ENCODE results near the gene TUBGCP3.

The TUBGCP3 gene

GRCh38 chr13:112624040-112624439 lies 36.1 kb upstream of the TUBGCP3 start:
- Histone ChIP-seq H3K4me3 (no peak overlapping the region), H3K27ac (no peak overlapping the region)
- no peak for DNase-seq (ENCODE audit: low spot score)
- TF ChIP-seq CTCF (IDR thresholded peaks at IDR 0.05): no peak

- TF ChIP-seq CTCF (IDR thresholded peaks at IDR 0.05): no peak
- Histone ChIP-seq H3K4me3 (no peak overlapping the region), H3K27ac (no peak overlapping the region)
- DNase-seq (ENCODE audit: low spot score): no peak
These were observed 35.2 kb upstream of the TUBGCP3 start for GRCh38 chr13:112623051-112623711.

DNA sequence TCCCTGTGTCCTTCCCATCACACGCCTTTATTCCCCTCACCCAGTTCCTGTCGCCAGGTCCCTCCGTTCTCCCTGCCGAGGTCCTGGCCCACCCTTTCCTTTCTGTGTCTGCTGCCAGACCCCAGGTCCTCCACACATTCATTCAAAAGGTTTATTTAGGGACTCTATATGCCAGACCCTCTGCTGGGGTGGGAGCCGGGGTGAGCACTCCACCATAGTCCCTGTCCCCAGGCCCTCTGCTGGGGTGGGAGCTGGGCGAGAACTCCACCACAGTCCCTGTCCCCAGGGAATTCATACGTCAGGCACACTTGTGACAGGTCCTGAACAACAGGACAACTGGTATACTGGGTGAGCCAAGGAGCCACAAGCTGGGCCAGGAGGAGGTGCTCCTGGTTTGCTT lies 34.4 kb upstream of the TUBGCP3 start:
- no peak for DNase-seq (ENCODE audit: low spot score)
- Histone ChIP-seq H3K27ac (no peak overlapping the region), H3K4me3 (no peak overlapping the region)
- no peak for TF ChIP-seq CTCF (IDR thresholded peaks at IDR 0.05)

DNA sequence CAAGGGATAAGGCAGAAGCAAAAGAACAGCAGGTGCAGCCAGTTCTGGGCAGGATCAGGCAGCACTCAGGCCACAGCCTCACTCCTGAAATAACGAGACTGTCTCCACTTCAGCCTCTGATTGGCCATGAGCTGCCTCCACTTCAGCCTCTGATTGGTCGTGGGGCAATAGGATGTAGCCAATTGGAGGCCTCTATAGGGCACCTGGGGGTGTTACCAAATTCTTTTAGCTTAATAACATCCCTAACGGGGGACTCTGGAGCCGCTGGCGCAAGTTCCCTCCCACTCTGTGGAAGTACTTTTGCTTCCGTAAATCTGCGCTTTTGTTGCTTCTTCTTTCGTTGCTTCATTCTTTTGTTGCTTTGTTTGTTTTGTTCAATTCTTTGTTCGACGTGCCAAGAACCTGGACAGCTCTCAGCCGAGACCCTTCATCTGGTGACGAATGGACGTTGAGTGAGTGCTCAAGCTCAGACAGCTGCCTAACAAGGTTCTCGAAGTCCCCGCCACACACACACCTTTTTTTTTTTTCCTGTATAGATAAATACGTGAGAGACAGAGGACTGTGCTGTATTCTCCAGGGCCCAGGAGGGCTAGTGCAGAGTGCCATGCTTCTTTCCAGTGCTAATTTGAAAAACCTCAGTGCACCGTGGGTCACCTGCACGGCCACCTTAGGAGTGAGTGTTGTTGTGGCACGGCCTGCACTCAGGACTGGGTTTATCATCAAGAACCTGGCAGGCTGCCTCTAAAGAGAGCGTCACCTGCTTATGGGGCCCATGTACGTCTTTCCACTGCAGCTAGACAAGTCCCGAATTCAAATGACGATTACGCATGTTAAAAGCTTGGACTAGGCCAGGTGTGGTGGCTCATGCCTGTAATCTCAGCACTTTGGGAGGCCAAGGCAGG lies 32.0 kb upstream of the TUBGCP3 start:
- no peak overlapping the region for H3K4me3 ChIP-seq
- no peak for DNase-seq (ENCODE audit: low spot score)

GRCh38 chr13:112618501-112618900 lies 30.5 kb upstream of the TUBGCP3 start:
- H3K4me3 ChIP-seq: no peak overlapping the region
- no peak overlapping the region for H3K27ac ChIP-seq
- no peak for TF ChIP-seq CTCF (IDR thresholded peaks at IDR 0.05)
- DNase-seq (ENCODE audit: low spot score): no peak

More for the DNA sequence above, 32.0 kb upstream of the TUBGCP3 start:
- no peak for TF ChIP-seq CTCF (IDR thresholded peaks at IDR 0.05)
- no peak overlapping the region for H3K27ac ChIP-seq

DNA sequence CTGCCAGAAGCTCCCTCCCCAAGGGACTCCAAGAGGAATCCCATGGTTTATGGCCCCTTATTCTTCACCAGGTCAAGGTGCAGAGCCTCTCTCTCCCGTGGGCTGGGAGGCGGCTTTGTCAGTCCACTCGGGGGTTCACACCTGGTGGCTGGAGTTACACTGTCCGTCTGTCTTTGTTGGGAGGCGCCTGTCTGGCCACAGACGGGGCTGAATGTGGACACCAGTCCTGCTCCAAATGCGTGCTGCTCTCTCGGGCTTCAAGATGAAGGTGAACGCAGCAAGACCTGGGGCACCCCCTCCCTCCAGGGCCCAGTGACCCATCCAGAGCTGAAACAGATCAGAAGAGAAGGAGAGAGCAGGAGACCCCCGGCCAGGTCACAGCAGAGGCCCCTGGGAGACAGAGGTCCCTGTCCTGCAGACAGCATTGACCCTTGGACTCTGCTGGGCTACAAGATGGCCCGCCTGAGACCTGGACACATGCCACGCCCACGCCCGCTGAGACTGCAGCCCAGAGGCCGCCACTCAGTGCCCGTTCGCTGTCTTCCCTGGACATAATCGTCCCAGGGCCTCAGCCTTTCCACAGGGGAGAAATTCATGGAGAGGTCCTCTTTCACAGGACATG lies 29.9 kb upstream of the TUBGCP3 start:
- no peak for DNase-seq (ENCODE audit: low spot score)
- Histone ChIP-seq H3K4me3 (no peak overlapping the region), H3K27ac (no peak overlapping the region)
- TF ChIP-seq CTCF (IDR thresholded peaks at IDR 0.05): no peak

Data from coronary artery (tissue), 2 donors.